22Rv1 (cell line): Measurements from ENCODE around the gene TJP3.

Source experiments
- H3K27ac ChIP-seq: fragments of 450-650 bp; 2 replicates; pipeline ENCODE4 v1.5.1; 2017
- ZFX ChIP-seq: fragments of 450-650 bp; IDR thresholded peaks from 2 replicates; pipeline ENCODE4 v1.6.1; 2017; ENCODE audit warnings: antibody characterized with exemption, borderline replicate concordance
- TF ChIP-seq, protein P1 (sequence below): fragments of 450-650 bp; IDR thresholded peaks from 2 replicates; pipeline ENCODE4 v1.5.1; 2017; ENCODE audit warnings: mild to moderate bottlenecking

The TJP3 gene

GRCh38 chr19:3682741-3683404, 25.3 kb upstream of the TJP3 start:
- no peak overlapping the region for H3K27ac ChIP-seq
- no peak for TF ChIP-seq ZFX
- TF ChIP-seq, protein P1, sequence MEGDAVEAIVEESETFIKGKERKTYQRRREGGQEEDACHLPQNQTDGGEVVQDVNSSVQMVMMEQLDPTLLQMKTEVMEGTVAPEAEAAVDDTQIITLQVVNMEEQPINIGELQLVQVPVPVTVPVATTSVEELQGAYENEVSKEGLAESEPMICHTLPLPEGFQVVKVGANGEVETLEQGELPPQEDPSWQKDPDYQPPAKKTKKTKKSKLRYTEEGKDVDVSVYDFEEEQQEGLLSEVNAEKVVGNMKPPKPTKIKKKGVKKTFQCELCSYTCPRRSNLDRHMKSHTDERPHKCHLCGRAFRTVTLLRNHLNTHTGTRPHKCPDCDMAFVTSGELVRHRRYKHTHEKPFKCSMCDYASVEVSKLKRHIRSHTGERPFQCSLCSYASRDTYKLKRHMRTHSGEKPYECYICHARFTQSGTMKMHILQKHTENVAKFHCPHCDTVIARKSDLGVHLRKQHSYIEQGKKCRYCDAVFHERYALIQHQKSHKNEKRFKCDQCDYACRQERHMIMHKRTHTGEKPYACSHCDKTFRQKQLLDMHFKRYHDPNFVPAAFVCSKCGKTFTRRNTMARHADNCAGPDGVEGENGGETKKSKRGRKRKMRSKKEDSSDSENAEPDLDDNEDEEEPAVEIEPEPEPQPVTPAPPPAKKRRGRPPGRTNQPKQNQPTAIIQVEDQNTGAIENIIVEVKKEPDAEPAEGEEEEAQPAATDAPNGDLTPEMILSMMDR, result no peak

DNA sequence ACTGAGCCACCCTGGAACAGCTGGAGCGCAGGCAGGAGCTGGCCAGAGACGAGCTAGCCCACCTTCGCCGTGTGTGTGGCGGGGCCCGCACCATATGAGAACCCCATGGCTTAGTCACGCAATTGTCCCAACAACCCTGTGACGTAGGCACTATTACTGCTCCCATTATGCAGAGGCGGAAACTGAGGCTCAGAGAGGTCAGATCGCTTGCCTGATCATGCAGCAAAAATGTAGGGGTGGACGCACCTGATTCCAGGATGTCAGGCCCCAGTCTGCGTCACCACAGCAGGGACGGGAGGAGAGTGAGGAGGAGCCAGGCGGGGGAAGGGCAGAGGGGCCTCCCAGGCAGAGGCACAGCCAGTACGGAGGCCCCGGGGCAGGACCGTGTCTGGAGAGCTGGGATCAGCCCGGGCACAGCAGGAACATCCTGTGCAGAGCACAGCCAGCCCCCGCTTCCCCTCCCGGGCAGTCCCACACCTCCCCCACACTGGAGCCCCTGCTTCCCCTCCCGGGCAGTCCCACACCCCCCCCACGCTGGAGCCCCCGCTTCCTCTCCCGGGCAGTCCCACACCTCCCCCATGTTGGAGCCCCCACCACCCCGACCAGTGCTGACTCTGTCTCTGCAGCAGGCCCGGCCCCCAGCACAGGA, 24.7 kb upstream of the TJP3 start:
- TF ChIP-seq ZFX, result no peak
- TF ChIP-seq, protein P1, result no peak
- no peak overlapping the region for H3K27ac ChIP-seq

DNA sequence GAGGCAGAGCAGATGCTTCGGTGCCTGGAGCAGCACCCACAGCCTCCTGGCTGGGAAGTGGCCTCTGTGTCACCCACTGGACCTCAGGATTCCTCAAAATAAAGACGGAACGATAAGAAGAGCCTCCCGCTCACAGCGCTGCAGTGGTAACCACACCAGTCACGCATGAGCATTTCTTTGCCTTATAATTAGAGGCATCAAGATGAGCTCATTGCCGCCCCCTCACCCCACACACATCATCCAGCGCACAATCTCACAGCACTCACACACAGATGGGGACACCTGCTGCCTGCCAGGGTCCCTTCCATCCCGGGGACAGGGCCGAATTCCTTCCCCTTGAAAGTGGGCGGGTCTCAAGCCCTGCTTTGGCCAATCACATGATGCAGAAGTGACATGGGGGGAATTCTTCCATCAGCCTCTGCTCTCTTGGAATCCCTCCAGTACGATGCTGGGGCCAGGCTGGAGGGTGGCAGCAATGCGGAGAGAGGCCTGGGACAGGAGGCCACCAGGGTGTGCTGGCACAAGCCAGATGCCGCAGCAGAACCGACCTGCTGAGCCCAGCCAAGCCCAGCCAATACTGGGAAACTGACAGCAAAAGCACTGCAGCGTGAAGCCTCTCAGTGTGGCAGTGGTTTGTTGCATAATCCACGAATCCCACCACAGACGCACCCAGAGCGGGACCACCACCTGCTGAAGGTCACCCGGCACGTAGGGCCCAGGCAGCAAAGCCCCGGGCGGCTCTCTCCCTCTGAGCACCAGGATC, 23.9 kb upstream of the TJP3 start:
- no peak overlapping the region for H3K27ac ChIP-seq
- no peak for TF ChIP-seq ZFX
- TF ChIP-seq, protein P1, result no peak

DNA sequence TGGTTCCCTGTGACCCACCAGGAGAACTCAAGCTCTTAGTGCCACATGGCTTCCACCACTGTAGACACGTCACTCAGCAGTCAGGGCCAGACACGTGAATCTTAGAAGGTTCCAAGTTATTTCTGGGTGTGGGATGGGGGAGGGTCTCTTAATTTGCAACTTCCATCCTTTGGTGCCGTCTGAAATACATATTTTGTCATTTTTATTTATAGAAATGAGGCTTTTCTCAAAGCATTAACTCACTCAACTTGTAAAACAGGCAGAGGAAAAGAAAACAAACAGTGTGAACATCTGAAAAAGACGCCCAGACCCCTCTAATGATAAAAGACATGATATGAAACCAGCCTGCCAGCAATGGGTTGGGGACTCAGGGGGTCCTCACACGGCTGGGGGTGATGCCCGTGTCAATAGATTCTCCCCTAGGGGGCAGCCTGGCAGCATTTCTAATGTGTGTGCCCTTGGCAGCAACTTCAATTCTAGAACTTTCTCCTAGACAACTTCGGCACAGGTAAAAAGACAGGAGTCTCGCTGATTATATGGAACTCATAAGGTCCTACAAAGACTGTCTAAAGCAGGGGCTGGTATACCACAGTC, 23.3 kb upstream of the TJP3 start:
- TF ChIP-seq, protein P1, result no peak
- no peak for TF ChIP-seq ZFX
- H3K27ac ChIP-seq, result no peak overlapping the region

DNA sequence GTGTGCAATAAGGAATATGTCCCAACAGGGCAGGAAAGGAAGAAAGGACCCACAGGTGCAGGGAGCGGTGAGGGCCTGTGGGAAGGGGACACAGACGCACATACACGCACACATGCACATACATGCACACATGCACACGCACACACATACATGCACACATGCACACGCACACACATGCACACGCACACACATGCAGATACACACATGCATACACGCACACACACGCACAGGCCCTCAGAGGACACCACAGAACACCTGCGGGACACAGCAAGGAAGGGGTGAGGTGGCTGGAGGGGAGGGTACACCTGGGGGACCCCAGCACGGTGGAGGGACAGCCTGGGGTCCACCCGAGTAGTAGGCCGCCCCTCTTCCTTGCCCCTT, 20.8 kb upstream of the TJP3 start:
- TF ChIP-seq ZFX, result no peak
- TF ChIP-seq, protein P1, result no peak
- H3K27ac ChIP-seq, result no peak overlapping the region

DNA sequence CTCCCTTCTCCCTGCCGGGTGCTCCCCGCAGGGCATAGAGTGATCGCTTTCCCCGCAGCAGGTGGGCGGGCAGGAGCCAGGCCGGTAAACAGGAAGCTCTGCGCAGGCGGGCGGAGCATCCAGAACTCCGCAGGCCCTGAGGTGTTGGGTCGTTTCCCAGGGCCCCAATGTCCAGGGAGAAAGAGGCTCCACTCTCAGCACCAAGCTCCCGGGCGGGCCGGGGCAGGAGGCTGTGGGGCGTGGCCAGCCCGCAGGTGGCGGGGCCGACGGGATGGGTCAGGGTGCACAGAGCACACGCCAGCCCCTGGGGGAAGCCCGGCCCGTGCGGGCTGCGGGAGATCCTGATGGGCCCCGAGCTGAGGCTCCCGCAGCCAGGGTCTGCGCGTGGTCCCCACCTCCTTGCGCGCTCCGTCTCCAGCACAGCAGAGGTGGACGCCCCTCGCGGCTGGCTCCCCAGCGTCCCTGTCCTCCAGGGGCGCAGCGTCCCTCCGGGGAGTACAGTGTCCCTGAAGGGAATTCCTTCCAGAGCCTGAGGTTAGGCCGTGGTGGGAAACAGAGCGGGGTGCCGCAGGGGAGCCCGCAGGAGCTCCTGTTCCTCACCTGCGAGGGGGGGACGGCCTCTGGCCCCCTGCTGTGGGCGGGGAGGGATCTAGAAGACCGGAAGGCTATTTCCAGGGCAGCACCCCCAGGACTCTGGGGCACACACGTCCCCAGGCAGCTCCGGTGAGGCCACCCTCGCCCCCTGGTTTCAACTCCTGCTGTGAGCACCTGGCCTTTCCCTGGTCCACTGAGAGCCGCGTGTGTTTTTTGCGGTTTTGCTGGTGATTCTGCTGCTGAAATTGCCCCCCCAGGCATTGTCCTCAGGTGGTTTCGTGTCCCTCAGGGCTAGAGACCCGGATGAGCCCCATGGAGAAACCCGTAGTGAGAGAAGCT, 20.1 kb upstream of the TJP3 start:
- TF ChIP-seq ZFX, result no peak
- TF ChIP-seq, protein P1, result no peak
- H3K27ac ChIP-seq, result no peak overlapping the region
